Measurements from ENCODE around the gene SLC22A16. TPM values are rescaled to one million over a fixed set of nuclear protein-coding genes. Genes with fewer than 3 reads are reported as not detected.

The SLC22A16 gene
- total and polyA plus RNA-seq, 9 donors = 0.15 to 3.6 (median 0.42) TPM; not detected in 3

DNA sequence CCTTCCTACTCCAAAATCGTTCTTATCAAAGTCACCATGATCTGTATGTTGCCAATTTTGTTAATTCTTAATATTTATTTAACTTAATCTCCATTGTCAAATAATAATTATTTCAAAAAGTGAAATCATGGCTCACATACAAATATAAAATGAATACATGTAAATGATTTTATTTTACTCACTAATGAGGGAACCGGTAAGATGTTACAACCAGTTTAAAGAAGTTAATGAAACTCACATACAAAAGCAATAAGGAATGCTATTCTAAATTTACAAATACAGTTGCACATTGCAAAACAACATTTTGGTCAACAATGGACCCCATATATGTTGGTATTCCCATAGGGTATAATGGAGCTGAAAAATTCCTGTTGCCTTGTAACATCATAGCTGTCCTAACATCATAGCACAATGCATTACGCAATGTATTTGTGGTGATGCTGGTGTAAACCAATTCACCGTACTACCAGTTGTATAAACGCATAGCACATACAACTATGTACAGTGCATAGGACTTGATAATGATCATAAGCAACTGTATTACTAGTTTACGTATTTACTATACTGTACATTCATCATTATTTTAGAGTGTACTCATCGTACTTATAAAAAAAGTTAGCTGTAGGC, 6.5 kb upstream of the SLC22A16 start:
- 83 to 87% (median 85%) methylated on average over 7 of the region's 7 CpGs for WGBS, 3 donors
- TF ChIP-seq, protein P1, sequence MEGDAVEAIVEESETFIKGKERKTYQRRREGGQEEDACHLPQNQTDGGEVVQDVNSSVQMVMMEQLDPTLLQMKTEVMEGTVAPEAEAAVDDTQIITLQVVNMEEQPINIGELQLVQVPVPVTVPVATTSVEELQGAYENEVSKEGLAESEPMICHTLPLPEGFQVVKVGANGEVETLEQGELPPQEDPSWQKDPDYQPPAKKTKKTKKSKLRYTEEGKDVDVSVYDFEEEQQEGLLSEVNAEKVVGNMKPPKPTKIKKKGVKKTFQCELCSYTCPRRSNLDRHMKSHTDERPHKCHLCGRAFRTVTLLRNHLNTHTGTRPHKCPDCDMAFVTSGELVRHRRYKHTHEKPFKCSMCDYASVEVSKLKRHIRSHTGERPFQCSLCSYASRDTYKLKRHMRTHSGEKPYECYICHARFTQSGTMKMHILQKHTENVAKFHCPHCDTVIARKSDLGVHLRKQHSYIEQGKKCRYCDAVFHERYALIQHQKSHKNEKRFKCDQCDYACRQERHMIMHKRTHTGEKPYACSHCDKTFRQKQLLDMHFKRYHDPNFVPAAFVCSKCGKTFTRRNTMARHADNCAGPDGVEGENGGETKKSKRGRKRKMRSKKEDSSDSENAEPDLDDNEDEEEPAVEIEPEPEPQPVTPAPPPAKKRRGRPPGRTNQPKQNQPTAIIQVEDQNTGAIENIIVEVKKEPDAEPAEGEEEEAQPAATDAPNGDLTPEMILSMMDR (IDR thresholded peaks at IDR 0.05) = no peak
- TF ChIP-seq EP300 (IDR thresholded peaks at IDR 0.05) (no peak), POLR2A (IDR thresholded peaks at IDR 0.05) (no peak)
- Histone ChIP-seq H3K4me1 (ENCODE audit: insufficient read depth) (no peaks in the 10 kb centered on the region), H3K36me3 (no peaks in the 10 kb centered on the region), H3K27me3 (no peaks in the 10 kb centered on the region), H3K4me3 (no peak overlapping the region), H3K9me3 (no peaks in the 10 kb centered on the region), H3K27ac (no peak overlapping the region)
- DNase-seq = no peak
- intact Hi-C loops (cut with DNase I) = no loop called here

DNA sequence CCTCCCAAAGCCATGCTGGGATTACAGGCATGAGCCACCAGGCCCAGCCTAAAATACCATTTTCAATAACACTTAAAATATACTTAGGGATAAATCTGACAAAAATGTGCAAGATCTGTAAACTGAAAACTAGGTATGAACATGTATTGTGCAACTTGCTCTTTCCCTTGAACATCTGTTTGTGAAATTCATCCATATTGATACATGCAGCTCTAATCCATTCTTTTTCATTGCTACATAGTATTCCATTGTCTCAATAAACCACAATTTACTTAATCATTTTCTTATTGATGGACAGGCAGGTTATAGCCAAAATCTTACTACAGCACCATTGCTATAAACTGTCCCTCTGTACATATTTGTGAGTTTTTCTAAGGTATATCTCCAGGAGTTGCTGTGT, 4.7 kb upstream of the SLC22A16 start:
- no peak for DNase-seq
- no peaks in the 10 kb centered on the region for H3K27me3 ChIP-seq
- H3K4me1 ChIP-seq (ENCODE audit: insufficient read depth) = peaks cover 1% of the 10 kb centered on the region
- H3K4me3 ChIP-seq = no peak overlapping the region
- H3K36me3 ChIP-seq = no peaks in the 10 kb centered on the region
- TF ChIP-seq EP300 (IDR thresholded peaks at IDR 0.05) (no peak), POLR2A (IDR thresholded peaks at IDR 0.05) (no peak)
- TF ChIP-seq, protein P1 (IDR thresholded peaks at IDR 0.05) = no peak
- H3K9me3 ChIP-seq = no peaks in the 10 kb centered on the region
- no peak overlapping the region for H3K27ac ChIP-seq
- intact Hi-C loops (cut with DNase I) = no loop called here

DNA sequence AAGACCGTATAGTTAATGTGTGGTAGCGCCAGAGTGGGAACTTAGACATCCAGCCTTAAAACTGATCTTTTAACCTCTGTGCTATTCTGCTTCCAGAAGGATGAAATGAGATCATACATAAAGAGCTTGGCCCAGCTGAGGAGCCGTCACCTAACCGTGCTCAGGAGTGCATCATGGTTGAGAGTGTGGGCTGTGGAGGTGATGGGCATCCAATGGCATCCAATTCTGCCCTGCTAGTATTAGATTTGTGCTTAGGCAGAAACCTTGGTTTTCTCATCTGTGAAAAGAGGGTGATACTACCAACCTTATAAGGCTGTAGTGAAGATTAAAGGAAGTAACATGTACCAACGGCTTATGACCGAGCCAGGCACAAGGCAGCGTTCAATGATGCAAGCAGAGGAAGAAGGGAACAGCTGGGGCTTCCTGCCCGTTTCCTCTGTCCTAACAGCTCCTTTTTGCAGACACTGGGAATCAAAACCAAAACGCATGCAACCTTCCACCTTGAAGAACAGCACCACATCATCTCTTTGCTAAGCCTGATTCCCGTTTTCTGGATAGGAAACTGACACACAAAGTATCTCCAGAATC, 1.3 kb downstream of the SLC22A16 start:
- no peak for TF ChIP-seq POLR2A (IDR thresholded peaks at IDR 0.05)
- TF ChIP-seq, protein P1 (IDR thresholded peaks at IDR 0.05) = no peak
- no peak for TF ChIP-seq EP300 (IDR thresholded peaks at IDR 0.05)
- intact Hi-C loops (cut with DNase I) = no loop called here
- no peak for DNase-seq
- Histone ChIP-seq H3K4me3 (no peak overlapping the region), H3K9me3 (no peaks in the 10 kb centered on the region), H3K27ac (no peak overlapping the region), H3K27me3 (no peaks in the 10 kb centered on the region), H3K36me3 (no peaks in the 10 kb centered on the region), H3K4me1 (ENCODE audit: insufficient read depth) (peaks cover 1% of the 10 kb centered on the region)
- WGBS, 3 donors = 52 to 69% (median 59%) methylated on average over 10 of the region's 10 CpGs

DNA sequence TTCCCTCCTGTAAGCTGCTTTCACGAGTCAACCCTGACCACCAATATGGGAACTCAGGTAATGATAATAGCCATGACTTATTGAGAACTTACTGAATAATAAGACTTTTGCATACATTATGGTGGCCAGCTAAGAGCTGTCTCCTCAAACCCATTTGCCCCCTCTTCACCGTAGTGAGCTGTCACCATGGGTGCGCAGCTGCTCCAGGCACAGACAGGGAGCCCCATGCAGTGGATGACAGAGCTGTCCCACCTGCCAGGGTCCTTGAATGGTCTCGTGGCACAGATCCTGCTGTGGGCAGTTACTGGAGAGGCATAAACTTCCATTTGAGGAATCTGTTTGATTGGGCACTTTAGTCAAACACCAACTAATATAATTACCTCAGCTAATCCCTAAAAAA, 1.9 kb downstream of the SLC22A16 start:
- 89 to 92% (median 91%) methylated on average over 4 of the region's 4 CpGs for WGBS, 3 donors
- no peak for DNase-seq

More for the DNA sequence above, 1.9 kb downstream of the SLC22A16 start:
- Histone ChIP-seq H3K9me3 (no peaks in the 10 kb centered on the region), H3K4me3 (no peak overlapping the region), H3K4me1 (ENCODE audit: insufficient read depth) (peaks cover 1% of the 10 kb centered on the region), H3K27me3 (no peaks in the 10 kb centered on the region), H3K27ac (no peak overlapping the region), H3K36me3 (no peaks in the 10 kb centered on the region)
- no peak for TF ChIP-seq EP300 (IDR thresholded peaks at IDR 0.05)
- TF ChIP-seq, protein P1 (IDR thresholded peaks at IDR 0.05) = no peak
- no peak for TF ChIP-seq POLR2A (IDR thresholded peaks at IDR 0.05)
- intact Hi-C loops (cut with DNase I) = no loop called here
